ENCODE results near the gene PPIL1.
A peak's percentile ranks its signal among the peaks of the same experiment; 100 is the strongest.

The PPIL1 gene

GRCh38 chr6:36888654-36889481, 14.3 kb upstream of the PPIL1 start:
- no peak for DNase-seq

GRCh38 chr6:36888115-36888643, 13.6 kb upstream of the PPIL1 start:
- no peak for DNase-seq

DNA sequence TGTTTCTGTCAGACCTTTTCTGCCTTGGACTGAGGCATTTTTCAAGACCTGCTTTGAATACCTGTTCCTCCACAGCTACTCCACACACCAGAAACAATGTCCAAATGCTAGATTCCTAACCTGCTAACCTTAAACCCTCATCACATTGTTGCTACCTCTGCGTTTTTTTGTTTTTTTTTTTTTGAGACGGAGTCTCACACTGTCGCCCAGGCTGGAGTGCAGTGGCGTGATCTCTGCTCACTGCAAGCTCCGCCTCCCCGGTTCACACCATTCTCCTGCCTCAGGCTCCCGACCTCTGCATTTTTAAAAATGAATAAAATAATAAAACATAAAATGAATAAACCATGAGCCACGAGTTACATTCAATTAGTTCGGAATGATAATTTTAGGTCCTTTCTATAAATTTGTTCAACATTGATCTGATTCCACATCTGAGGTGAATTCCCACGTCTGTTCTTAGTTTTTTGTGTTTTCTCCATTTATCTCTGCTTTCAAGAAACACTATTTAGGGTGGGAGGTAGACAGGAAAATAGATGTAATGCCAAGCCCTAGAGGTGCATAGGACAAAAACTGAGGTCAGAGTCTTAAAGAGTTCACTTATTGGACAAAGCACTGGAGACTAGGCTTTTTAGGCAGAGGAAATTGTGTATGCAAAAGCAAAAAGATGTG, 12.5 kb upstream of the PPIL1 start:
- no peak for DNase-seq

GRCh38 chr6:36885461-36886401, 11.1 kb upstream of the PPIL1 start, which contains the start of gene C6orf89:
C6orf89 (plus strand) TSS chr6:36885952; CDS start chr6:36899445, 13,493 bp downstream.
- peak; percentile 98 for DNase-seq

- no peak for DNase-seq
Observed at GRCh38 chr6:36884610-36885009, 10.0 kb upstream of the PPIL1 start.

DNA sequence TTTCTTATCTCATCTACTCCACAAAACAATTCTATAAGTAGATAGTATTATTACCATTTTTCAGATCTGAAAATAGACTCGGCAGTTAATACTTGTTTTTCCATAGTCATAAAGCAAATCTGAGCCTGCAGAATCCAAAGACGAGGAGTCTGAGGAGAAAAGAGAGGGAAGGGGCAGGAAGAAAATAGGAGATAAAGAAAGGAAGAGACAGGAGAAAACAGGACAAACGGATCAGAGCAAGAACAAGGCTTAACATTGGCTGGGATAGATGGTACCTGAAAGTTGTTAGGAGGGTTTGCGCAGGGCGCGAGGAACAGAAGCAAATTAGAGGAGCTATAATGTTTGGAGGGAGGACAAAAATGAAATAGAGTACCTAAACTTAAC, 639 bp upstream of the PPIL1 start:
- DNase-seq: no peak

- DNase-seq: peak; percentile 15
Observed at GRCh38 chr6:36873612-36874442, 776 bp downstream of the PPIL1 start.

DNA sequence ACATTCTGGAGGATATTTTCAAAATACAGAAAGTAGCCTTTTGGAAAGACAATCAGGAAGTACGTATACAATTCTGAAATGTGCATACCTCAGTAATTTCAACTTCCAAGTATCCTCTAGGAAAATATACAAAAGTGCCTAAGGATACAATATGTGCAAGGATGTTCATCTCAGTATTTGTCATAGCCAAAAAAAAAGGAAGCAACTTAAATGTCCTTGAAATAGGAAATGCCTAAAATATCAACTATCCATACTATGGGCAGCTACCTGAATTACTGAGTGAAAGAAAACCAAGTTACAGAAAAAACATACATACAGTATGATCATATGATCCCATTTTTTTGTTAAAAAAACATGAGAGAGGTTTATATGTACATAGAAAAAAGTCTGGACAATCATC, 1.5 kb downstream of the PPIL1 start:
- no peak for DNase-seq

GRCh38 chr6:36871686-36872085, 2.9 kb downstream of the PPIL1 start:
- DNase-seq: no peak

DNA sequence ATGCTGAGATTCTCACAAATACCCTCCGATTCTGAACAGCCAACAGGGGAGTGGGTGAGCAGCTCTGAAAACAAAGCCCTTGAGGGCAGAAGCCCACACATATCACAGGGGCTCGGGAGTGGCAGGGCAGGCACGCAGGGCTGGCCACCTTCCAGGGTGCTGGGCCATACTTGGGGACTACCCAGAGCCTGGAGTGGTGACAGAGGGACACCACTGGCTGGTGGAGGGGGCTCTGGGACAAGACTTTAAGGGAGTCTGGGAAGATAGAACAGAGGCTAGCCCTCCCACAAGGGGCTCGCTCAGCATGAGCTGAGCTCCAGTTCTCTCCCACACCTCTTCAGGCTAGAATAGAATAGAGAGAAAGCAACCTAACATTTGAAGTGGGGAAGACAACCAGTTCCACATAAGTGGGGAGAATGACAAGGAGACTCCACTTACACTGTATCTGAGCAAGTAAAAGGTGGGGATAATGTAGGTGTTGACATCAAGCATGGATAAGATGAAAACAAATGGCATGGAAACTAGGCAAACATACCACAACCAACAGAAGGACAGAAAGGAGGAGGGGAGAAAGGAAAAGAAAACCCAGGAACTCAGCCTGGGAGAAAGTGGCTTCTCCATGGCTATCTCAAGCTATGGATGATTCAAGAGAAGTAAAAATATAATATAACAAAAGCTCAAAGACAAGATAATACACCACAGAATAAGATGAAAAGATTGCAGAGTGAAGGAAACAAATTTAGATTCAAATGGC, 7.0 kb downstream of the PPIL1 start:
- DNase-seq: no peak

GRCh38 chr6:36865835-36866234, 8.8 kb downstream of the PPIL1 start:
- DNase-seq: no peak

DNA sequence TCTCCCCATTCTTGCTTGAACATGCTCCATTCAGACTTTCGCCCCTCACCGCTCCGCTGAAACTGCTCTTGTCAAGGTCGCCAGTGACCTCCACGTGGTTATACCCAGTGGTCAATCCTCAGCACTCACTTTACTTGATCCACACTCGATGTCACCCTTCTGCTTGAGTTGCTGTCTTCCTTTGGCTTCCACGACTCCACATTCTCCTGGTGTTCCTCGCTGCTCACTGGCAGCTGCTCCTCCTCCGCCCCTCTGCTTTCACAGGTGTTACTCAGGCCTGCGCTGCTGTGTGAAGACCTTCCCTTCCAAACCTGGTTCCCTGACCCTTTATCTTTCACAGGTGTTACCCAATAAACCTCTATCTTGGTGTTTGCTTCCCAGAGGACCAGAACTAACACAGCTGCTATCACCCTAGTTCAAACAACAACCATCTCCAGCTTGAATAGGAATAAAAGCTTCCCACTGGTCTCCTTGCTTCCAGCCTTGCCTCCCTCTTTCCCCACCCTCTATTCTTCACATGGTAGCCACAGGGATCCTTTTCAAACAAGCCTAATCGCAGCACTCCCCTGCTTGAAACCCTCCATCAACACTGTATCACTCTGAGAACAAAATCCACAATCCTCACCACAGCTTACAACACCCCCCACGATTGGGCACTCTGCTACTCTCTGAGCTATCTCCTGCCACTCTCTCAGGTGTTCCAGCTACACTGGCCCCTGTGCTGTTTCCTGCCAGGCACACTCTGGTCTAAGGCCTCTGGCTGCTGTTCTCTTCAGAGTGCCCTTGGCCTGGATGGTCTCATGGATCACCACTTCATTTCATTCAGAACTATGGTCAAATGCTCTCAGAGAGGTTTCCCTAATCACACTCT, 10.7 kb downstream of the PPIL1 start:
- no peak for DNase-seq

- DNase-seq: no peak
Observed at GRCh38 chr6:36862848-36863382, 11.7 kb downstream of the PPIL1 start.

- DNase-seq: no peak
Observed at GRCh38 chr6:36862164-36862847, 12.3 kb downstream of the PPIL1 start.

GRCh38 chr6:36860126-36860525, 14.5 kb downstream of the PPIL1 start:
- DNase-seq: no peak

- DNase-seq: peak; percentile 74
Observed at GRCh38 chr6:36858407-36858981, 16.1 kb downstream of the PPIL1 start.

DNA sequence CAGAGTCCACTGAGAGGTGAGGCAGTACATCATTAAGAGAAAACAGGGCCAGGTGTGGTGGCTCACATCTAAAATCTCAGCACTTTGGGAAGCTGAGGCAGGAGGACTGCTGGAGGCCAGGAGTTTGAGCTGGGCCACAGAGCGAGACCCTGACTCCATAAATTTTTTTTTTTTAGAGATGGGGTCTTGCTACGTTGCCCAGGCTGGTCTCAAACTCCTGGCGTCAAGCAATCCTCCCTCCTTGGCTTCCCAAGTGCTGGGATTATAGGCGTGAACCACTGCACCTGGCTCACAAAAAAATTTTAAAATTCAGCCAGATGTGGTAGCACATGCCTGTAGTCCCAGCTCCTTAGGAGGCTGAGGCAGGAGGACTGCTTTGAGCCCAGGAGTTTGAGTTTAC, 17.3 kb downstream of the PPIL1 start:
- no peak for DNase-seq

GRCh38 chr6:36856277-36856676, 18.3 kb downstream of the PPIL1 start:
- no peak for DNase-seq

DNA sequence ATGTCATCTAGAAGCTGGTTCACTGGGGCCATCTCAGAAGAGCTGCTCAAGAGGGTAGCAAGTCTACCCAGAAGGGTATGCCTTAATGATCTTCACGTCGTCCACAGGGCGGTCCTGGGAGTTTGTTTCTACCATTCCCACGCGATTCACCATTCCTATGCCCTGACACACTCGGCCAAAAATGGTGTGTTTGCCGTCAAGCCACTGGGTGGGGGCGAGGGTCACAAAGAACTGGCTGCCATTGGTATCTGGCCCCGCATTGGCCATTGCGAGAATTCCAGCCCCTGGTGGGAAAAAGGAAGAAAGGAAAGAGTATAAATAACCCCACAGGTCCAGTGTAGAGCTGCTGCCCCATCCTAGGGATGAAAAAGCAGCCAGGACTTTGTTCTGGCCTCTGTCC, 18.9 kb downstream of the PPIL1 start:
- DNase-seq: no peak

Measured in fibroblast of skin of abdomen (primary cell).